SK-N-SH (cell line): ENCODE data around the gene GRM1. TPM values are rescaled to one million over a fixed set of nuclear protein-coding genes. Genes with fewer than 3 reads are reported as not detected.

Experiments used
- CTCF ChIA-PET: fragments of 300-600, 350-600 bp; formaldehyde crosslinking; extraction: SDS; loops from one replicate; lab custom pipeline; 2021; lab: Yijun Ruan, JAX
- POLR2A ChIA-PET: fragments of 350-600 bp; sonication (Branson Sonifier 250); formaldehyde crosslinking; extraction: SDS; loops from one replicate; lab custom pipeline; 2020; ENCODE audit warnings: antibody characterized with exemption, inconsistent platforms; lab: Yijun Ruan, JAX
- DNase-seq: peaks from one replicate; pipeline ENCODE4 v3.0.0; 2012
- H2AFZ ChIP-seq: fragments of 200-600 bp; sonication (generic); 2 replicates; pipeline ENCODE4 v1.8.1; 2016; ENCODE audit warnings: antibody characterized with exemption, mild to moderate bottlenecking, low read depth
- H3F3A ChIP-seq: fragments of 200-600 bp; sonication (generic); replicated peaks from 2 replicates; pipeline ENCODE3; 2016; ENCODE audit warnings: antibody characterized with exemption, mild to moderate bottlenecking; ENCODE audit not compliant: insufficient read depth
- H3K27ac ChIP-seq, 2 experiments: fragments of 200-500 bp in 1 of 2; fragments of 200-600 bp in 1 of 2; sonication (Bioruptor generic) in 1 of 2; sonication (generic), shearing (Covaris generic) in 1 of 2; 2 replicates each; pipeline versions ENCODE4 v1.5.1 to v1.6.1; 2014 to 2016; ENCODE audit warnings: low read depth in 2 of 2, inconsistent platforms in 1 of 2, low read length in 1 of 2, mild to moderate bottlenecking in 1 of 2, mixed read lengths in 1 of 2
- H3K27me3 ChIP-seq: fragments of 200-600 bp; sonication (generic), shearing (Covaris generic); 2 replicates; pipeline ENCODE4 v1.6.1; 2016; ENCODE audit warnings: mixed run types; ENCODE audit not compliant: insufficient read depth
- H3K36me3 ChIP-seq, 2 experiments: fragments of 200-500 bp in 1 of 2; fragments of 200-600 bp in 1 of 2; sonication (Bioruptor generic) in 1 of 2; sonication (generic) in 1 of 2; replicated peaks in 1 of 2; 2 replicates each; pipeline versions ENCODE3 to v1.5.1; 2014 to 2016; ENCODE audit warnings: low read length in 1 of 2, mild to moderate bottlenecking in 1 of 2; ENCODE audit not compliant: insufficient read depth in 2 of 2, control insufficient read depth in 1 of 2
- H3K4me1 ChIP-seq, 2 experiments: fragments of 200-500 bp in 1 of 2; fragments of 200-600 bp in 1 of 2; sonication (Bioruptor generic) in 1 of 2; sonication (generic), shearing (Covaris generic) in 1 of 2; 2 replicates each; pipeline versions ENCODE4 v1.5.1 to v1.6.1; 2014 to 2016; ENCODE audit warnings: low read depth in 1 of 2, low read length in 1 of 2, mixed run types in 1 of 2; ENCODE audit not compliant: insufficient read depth in 2 of 2, control insufficient read depth in 1 of 2
- H3K4me2 ChIP-seq: fragments of 200-600 bp; sonication (generic), shearing (Covaris generic); 2 replicates; pipeline ENCODE4 v1.6.1; 2017; ENCODE audit warnings: mixed run types
- H3K4me3 ChIP-seq, 2 experiments: fragments of 200-500 bp in 1 of 2; fragments of 200-600 bp in 1 of 2; sonication (Bioruptor generic) in 1 of 2; sonication (generic), shearing (Covaris generic) in 1 of 2; 2 replicates each; pipeline versions ENCODE4 v1.5.1 to v1.8.1; 2014 to 2016; ENCODE audit warnings: low read depth in 2 of 2, inconsistent platforms in 1 of 2, low read length in 1 of 2, mild to moderate bottlenecking in 1 of 2, mixed read lengths in 1 of 2, moderate library complexity in 1 of 2
- H3K79me2 ChIP-seq: fragments of 200-600 bp; sonication (generic); 2 replicates; pipeline ENCODE4 v1.8.1; 2017; ENCODE audit warnings: mild to moderate bottlenecking; ENCODE audit not compliant: insufficient read depth
- H3K9ac ChIP-seq: fragments of 200-600 bp; sonication (generic); 2 replicates; pipeline ENCODE4 v1.6.1; 2017; ENCODE audit warnings: mixed run types
- H3K9me2 ChIP-seq: fragments of 200-600 bp; sonication (generic); 2 replicates; pipeline ENCODE4 v1.6.1; 2017; ENCODE audit warnings: mixed run types
- H3K9me3 ChIP-seq: fragments of 200-600 bp; sonication (generic); 2 replicates; pipeline ENCODE4 v1.6.1; 2017; ENCODE audit warnings: mixed run types, mild to moderate bottlenecking, moderate library complexity
- H4K20me1 ChIP-seq: fragments of 200-600 bp; sonication (generic); 2 replicates; pipeline ENCODE4 v1.6.1; 2017; ENCODE audit warnings: mild to moderate bottlenecking, mixed run types; ENCODE audit not compliant: insufficient read depth
- CHD2 ChIP-seq: fragments of 150-350 bp; IDR thresholded peaks from 2 replicates; pipeline ENCODE4 v1.6.1; 2018; ENCODE audit warnings: low read length; ENCODE audit not compliant: partially characterized antibody
- EP300 ChIP-seq, 2 experiments: IDR thresholded peaks; 2 replicates each; pipeline versions ENCODE4 v1.4.0 to v1.6.1; 2012; ENCODE audit warnings: borderline replicate concordance in 1 of 2, low read depth in 1 of 2, low read length in 1 of 2
- EZH2phosphoT487 ChIP-seq: fragments of 200-600 bp; sonication (generic); IDR thresholded peaks from 2 replicates; pipeline ENCODE4 v1.6.1; 2017; ENCODE audit warnings: low read depth, mixed run types, mild to moderate bottlenecking, antibody characterized with exemption, moderate library complexity, borderline replicate concordance
- FOSL2 ChIP-seq: IDR thresholded peaks from 2 replicates; pipeline ENCODE4 v1.4.0; 2012; ENCODE audit warnings: low read depth, mild to moderate bottlenecking, moderate library complexity, borderline replicate concordance
- GATA2 ChIP-seq: sonication (generic); formaldehyde crosslinking; IDR thresholded peaks from 2 replicates; pipeline ENCODE4 v1.5.0; 2020; ENCODE audit warnings: mild to moderate bottlenecking, missing genetic modification reagents
- JUND ChIP-seq: IDR thresholded peaks from 2 replicates; pipeline ENCODE4 v1.4.0; 2012
- MAX ChIP-seq: IDR thresholded peaks from 2 replicates; pipeline ENCODE4 v1.4.0; 2012; ENCODE audit warnings: low read depth
- MXI1 ChIP-seq: IDR thresholded peaks from 2 replicates; pipeline ENCODE4 v1.6.1; 2012; ENCODE audit warnings: mild to moderate bottlenecking, low read depth, low read length, improper control_type of control experiment
- PBX3 ChIP-seq: IDR thresholded peaks from 2 replicates; pipeline ENCODE4; 2012
- POLR2AphosphoS5 ChIP-seq: IDR thresholded peaks from 2 replicates; pipeline ENCODE4 v1.6.1; 2012; ENCODE audit warnings: low read depth, low read length
- TAF1 ChIP-seq: IDR thresholded peaks from 2 replicates; pipeline ENCODE4 v1.6.1; 2012; ENCODE audit warnings: low read depth, mild to moderate bottlenecking, low read length, moderate library complexity, borderline replicate concordance
- TCF12 ChIP-seq: IDR thresholded peaks from 2 replicates; pipeline ENCODE4 v1.4.0; 2012
- YY1 ChIP-seq: IDR thresholded peaks from 2 replicates; pipeline ENCODE4 v1.4.0; 2012; ENCODE audit warnings: low read depth, mild to moderate bottlenecking
- WGBS: methylation state at CpG from one replicate; pipeline ENCODE4 v1.1.6; 2017; ENCODE audit warnings: low lambda C conversion rate; 5-methylcytosine and 5-hydroxymethylcytosine counted together
- polyA plus RNA-seq, 3 experiments: library from polyadenylated mRNA; depleted of rRNA; stranded (reverse); fragments of >200 nt; gene quantifications; 2 replicates each; pipeline ENCODE4 v1.2.3, GENCODE V29; 2012
- TF ChIP-seq, protein P1 (sequence below): IDR thresholded peaks from 2 replicates; pipeline ENCODE4 v1.4.0; 2012; ENCODE audit warnings: low read depth, borderline replicate concordance
- TF ChIP-seq, protein P2 (sequence below): fragments of 150-350 bp; IDR thresholded peaks from 2 replicates; pipeline ENCODE4 v1.6.1; 2016; ENCODE audit warnings: mild to moderate bottlenecking, low read depth, low read length
- TF ChIP-seq, protein P3 (sequence below): IDR thresholded peaks from 2 replicates; pipeline ENCODE4 v1.6.1; 2012; ENCODE audit warnings: mild to moderate bottlenecking, low read depth, low read length, moderate library complexity
- TF ChIP-seq, protein P4 (sequence below): fragments of 150-350 bp; IDR thresholded peaks from 2 replicates; pipeline ENCODE4 v1.6.1; 2017; ENCODE audit warnings: antibody characterized with exemption, low read length, low read depth, borderline replicate concordance

Gene GRM1
- polyA plus RNA-seq, 1 of the 3 experiments (the other 2 are of a cell fraction): 0.05 TPM

- Histone ChIP-seq H3K9me2 (no peaks in the 10 kb centered on the region), H3K4me2 (no peak overlapping the region), H3K36me3 (no peaks in the 10 kb centered on the region), H3K27ac (no peak overlapping the region), H3F3A (no peaks in the 10 kb centered on the region), H3K9ac (no peak overlapping the region), H4K20me1 (no peaks in the 10 kb centered on the region), H3K27me3 (no peaks in the 10 kb centered on the region), H3K9me3 (no peaks in the 10 kb centered on the region), H3K79me2 (no peaks in the 10 kb centered on the region), H3K4me1 (no peaks in the 10 kb centered on the region), H3K4me3 (no peak overlapping the region), H2AFZ (no peak overlapping the region)
- CTCF ChIA-PET: interaction anchor here (0.7 kb wide), 1 partner anchor 20 kb away, joined by 3 read pairs; no protein-coding TSS in a partner anchor
- POLR2A ChIA-PET: no interaction called here
- TF ChIP-seq, protein P1, sequence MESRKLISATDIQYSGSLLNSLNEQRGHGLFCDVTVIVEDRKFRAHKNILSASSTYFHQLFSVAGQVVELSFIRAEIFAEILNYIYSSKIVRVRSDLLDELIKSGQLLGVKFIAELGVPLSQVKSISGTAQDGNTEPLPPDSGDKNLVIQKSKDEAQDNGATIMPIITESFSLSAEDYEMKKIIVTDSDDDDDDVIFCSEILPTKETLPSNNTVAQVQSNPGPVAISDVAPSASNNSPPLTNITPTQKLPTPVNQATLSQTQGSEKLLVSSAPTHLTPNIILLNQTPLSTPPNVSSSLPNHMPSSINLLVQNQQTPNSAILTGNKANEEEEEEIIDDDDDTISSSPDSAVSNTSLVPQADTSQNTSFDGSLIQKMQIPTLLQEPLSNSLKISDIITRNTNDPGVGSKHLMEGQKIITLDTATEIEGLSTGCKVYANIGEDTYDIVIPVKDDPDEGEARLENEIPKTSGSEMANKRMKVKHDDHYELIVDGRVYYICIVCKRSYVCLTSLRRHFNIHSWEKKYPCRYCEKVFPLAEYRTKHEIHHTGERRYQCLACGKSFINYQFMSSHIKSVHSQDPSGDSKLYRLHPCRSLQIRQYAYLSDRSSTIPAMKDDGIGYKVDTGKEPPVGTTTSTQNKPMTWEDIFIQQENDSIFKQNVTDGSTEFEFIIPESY: no peak
- TF ChIP-seq CHD2 (no peak), TAF1 (no peak), EP300 (IDR thresholded peaks at IDR 0.05; ENCODE audit: borderline replicate concordance in 1 of 2, low read depth in 1 of 2, low read length in 1 of 2) (no peak), JUND (no peak), PBX3 (no peak)
- no peak for DNase-seq
- WGBS: 0% methylated on average over 1 of the region's 1 CpG
Measured at GRCh38 chr6:146456886-146457285, 428.0 kb downstream of the GRM1 start.

DNA sequence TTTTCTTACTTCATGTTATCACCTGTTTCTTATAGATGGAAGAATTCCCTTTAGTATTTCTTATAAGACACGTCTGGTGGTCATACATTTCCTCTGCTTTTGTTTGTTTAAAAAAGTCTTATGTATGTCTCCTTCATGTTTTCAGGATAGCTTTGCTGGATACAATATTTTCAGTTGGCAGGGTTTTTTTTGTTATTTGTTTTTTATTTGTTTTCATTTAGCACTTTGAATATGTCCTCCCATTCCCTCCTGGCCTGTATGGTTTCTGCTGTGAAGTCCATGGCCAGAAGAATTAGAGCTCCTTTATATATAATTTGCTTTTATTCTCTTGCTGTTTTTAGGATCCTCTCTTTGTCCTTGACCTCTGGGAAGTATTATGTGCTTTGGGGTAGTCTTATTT lies 432.1 kb downstream of the GRM1 start:
- H3K4me1 ChIP-seq: no peaks in the 10 kb centered on the region

More for the DNA sequence above, 432.1 kb downstream of the GRM1 start:
- Histone ChIP-seq H3K9ac (no peak overlapping the region), H3K4me2 (no peak overlapping the region), H3F3A (no peaks in the 10 kb centered on the region), H3K27me3 (no peaks in the 10 kb centered on the region), H4K20me1 (no peaks in the 10 kb centered on the region), H3K9me2 (no peaks in the 10 kb centered on the region), H3K36me3 (no peaks in the 10 kb centered on the region), H3K27ac (no peak overlapping the region), H2AFZ (no peak overlapping the region), H3K4me3 (no peak overlapping the region), H3K9me3 (no peaks in the 10 kb centered on the region), H3K79me2 (no peaks in the 10 kb centered on the region)
- CTCF ChIA-PET: interaction anchor here (1.2 kb wide), 1 partner anchor 24 kb away, joined by 3 read pairs; no protein-coding TSS in a partner anchor
- DNase-seq: no peak
- TF ChIP-seq, protein P2, sequence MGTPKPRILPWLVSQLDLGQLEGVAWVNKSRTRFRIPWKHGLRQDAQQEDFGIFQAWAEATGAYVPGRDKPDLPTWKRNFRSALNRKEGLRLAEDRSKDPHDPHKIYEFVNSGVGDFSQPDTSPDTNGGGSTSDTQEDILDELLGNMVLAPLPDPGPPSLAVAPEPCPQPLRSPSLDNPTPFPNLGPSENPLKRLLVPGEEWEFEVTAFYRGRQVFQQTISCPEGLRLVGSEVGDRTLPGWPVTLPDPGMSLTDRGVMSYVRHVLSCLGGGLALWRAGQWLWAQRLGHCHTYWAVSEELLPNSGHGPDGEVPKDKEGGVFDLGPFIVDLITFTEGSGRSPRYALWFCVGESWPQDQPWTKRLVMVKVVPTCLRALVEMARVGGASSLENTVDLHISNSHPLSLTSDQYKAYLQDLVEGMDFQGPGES: no peak
- TF ChIP-seq, protein P3, sequence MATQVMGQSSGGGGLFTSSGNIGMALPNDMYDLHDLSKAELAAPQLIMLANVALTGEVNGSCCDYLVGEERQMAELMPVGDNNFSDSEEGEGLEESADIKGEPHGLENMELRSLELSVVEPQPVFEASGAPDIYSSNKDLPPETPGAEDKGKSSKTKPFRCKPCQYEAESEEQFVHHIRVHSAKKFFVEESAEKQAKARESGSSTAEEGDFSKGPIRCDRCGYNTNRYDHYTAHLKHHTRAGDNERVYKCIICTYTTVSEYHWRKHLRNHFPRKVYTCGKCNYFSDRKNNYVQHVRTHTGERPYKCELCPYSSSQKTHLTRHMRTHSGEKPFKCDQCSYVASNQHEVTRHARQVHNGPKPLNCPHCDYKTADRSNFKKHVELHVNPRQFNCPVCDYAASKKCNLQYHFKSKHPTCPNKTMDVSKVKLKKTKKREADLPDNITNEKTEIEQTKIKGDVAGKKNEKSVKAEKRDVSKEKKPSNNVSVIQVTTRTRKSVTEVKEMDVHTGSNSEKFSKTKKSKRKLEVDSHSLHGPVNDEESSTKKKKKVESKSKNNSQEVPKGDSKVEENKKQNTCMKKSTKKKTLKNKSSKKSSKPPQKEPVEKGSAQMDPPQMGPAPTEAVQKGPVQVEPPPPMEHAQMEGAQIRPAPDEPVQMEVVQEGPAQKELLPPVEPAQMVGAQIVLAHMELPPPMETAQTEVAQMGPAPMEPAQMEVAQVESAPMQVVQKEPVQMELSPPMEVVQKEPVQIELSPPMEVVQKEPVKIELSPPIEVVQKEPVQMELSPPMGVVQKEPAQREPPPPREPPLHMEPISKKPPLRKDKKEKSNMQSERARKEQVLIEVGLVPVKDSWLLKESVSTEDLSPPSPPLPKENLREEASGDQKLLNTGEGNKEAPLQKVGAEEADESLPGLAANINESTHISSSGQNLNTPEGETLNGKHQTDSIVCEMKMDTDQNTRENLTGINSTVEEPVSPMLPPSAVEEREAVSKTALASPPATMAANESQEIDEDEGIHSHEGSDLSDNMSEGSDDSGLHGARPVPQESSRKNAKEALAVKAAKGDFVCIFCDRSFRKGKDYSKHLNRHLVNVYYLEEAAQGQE: no peak
- TF ChIP-seq MAX (no peak), TAF1 (no peak), POLR2AphosphoS5 (no peak), FOSL2 (no peak), YY1 (no peak), GATA2 (CRISPR knock-in tag) (no peak), TCF12 (no peak), EZH2phosphoT487 (no peak), MXI1 (no peak)
- TF ChIP-seq, protein P4, sequence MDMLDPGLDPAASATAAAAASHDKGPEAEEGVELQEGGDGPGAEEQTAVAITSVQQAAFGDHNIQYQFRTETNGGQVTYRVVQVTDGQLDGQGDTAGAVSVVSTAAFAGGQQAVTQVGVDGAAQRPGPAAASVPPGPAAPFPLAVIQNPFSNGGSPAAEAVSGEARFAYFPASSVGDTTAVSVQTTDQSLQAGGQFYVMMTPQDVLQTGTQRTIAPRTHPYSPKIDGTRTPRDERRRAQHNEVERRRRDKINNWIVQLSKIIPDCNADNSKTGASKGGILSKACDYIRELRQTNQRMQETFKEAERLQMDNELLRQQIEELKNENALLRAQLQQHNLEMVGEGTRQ: no peak
- POLR2A ChIA-PET: no interaction called here
- 6% methylated on average over 1 of the region's 1 CpG for WGBS
